ENCODE data around the gene FAU. TPM values are rescaled to one million over a fixed set of nuclear protein-coding genes. Genes with fewer than 3 reads are reported as not detected.

The FAU gene
- total and polyA plus RNA-seq, 9 of the 15 experiments (the other 6 are each of a cell fraction or from before 2014, with no cell fraction given): 433 to 1,827 (median 942) TPM

DNA sequence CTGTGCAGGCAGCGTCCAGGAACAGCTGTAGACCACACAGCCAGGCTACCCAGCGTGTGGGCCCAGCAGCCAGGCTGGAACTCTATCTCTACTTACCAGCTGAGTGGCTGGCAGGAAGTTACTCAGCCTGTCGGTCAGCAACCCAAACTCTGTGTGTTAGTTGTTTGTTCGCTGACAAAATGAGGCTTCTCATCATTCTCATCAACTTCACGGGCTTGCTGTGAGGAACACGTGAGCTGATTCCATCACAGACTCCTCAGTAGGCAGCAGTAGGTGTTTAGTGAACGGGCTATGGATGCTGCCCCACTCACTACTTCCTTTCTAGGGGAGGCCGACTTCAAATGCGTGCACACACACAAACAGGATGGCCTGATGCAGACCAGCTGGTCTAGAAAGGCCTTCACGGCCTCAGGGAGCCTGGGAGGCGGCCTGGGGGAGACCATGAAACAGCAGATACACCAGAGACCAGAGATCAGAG is 47.3 kb upstream of the FAU start (continued):
- TF ChIP-seq ZBTB2 (IDR thresholded peaks at IDR 0.05) (no peak), ATF6 (CRISPR knock-in tag; IDR thresholded peaks at IDR 0.05) (no peak), RCOR1 (IDR thresholded peaks at IDR 0.05; ENCODE audit: borderline replicate concordance in 1 of 2, low read depth in 2 of 2, low read length in 2 of 2) (peak in 1 of 2 experiments; percentile 75; a peak in 2 of 4 replicates), RHOXF2B (CRISPR knock-in tag; conservative IDR thresholded peaks at IDR 0.05) (no peak), ZNF121 (CRISPR knock-in tag; conservative IDR thresholded peaks at IDR 0.05) (no peak), EHMT2 (IDR thresholded peaks at IDR 0.05) (0 out of 2 replicates have a peak, but pooled peaks have one; percentile 13), PHF21A (IDR thresholded peaks at IDR 0.05; ENCODE audit: borderline replicate concordance, low read depth) (no peak), KLF6 (CRISPR knock-in tag; IDR thresholded peaks at IDR 0.05; ENCODE audit: borderline replicate concordance) (no peak), TEAD4 (IDR thresholded peaks at IDR 0.05; ENCODE audit: low read length) (peak; percentile 82), TEAD4 (CRISPR knock-in tag; IDR thresholded peaks at IDR 0.05; ENCODE audit: borderline replicate concordance) (no peak), ZNF785 (CRISPR knock-in tag; IDR thresholded peaks at IDR 0.05) (no peak), ZNF764 (CRISPR knock-in tag; IDR thresholded peaks at IDR 0.05; ENCODE audit: low read depth) (no peak), PTTG1 (tag; IDR thresholded peaks at IDR 0.05; ENCODE audit: low read depth) (no peak), ZNF253 (CRISPR knock-in tag; conservative IDR thresholded peaks at IDR 0.05) (no peak), NCOA6 (IDR thresholded peaks at IDR 0.05) (no peak), HNRNPUL1 (IDR thresholded peaks at IDR 0.05; ENCODE audit: low read length) (no peak), ZNF146 (CRISPR knock-in tag; IDR thresholded peaks at IDR 0.05; ENCODE audit: unreplicated experiment) (no peak), ZNF583 (CRISPR knock-in tag; IDR thresholded peaks at IDR 0.05) (0 out of 2 replicates have a peak, but pooled peaks have one; percentile 24), FOXJ2 (tag; IDR thresholded peaks at IDR 0.05) (no peak), PCBP2 (IDR thresholded peaks at IDR 0.05; ENCODE audit: low read depth, low read length, poor library complexity, severe bottlenecking) (no peak), DACH1 (IDR thresholded peaks at IDR 0.05; ENCODE audit: partially characterized antibody) (peak; percentile 94), ZSCAN29 (IDR thresholded peaks at IDR 0.05) (no peak)
- TF ChIP-seq, protein P1, sequence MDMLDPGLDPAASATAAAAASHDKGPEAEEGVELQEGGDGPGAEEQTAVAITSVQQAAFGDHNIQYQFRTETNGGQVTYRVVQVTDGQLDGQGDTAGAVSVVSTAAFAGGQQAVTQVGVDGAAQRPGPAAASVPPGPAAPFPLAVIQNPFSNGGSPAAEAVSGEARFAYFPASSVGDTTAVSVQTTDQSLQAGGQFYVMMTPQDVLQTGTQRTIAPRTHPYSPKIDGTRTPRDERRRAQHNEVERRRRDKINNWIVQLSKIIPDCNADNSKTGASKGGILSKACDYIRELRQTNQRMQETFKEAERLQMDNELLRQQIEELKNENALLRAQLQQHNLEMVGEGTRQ (CRISPR knock-in tag; IDR thresholded peaks at IDR 0.05): peak; percentile 56
- TF ChIP-seq, protein P2, sequence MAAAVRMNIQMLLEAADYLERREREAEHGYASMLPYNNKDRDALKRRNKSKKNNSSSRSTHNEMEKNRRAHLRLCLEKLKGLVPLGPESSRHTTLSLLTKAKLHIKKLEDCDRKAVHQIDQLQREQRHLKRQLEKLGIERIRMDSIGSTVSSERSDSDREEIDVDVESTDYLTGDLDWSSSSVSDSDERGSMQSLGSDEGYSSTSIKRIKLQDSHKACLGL (CRISPR knock-in tag; IDR thresholded peaks at IDR 0.05; ENCODE audit: borderline replicate concordance, poor library complexity, severe bottlenecking): no peak
- TF ChIP-seq, protein P3, sequence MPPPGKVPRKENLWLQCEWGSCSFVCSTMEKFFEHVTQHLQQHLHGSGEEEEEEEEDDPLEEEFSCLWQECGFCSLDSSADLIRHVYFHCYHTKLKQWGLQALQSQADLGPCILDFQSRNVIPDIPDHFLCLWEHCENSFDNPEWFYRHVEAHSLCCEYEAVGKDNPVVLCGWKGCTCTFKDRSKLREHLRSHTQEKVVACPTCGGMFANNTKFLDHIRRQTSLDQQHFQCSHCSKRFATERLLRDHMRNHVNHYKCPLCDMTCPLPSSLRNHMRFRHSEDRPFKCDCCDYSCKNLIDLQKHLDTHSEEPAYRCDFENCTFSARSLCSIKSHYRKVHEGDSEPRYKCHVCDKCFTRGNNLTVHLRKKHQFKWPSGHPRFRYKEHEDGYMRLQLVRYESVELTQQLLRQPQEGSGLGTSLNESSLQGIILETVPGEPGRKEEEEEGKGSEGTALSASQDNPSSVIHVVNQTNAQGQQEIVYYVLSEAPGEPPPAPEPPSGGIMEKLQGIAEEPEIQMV (tag; conservative IDR thresholded peaks at IDR 0.05; ENCODE audit: low read depth): no peak
